NCI-H2081 treated with DMSO at 0.1 percent for 48 hours (cell line): ENCODE results near the gene SORBS1.

Source experiments
- DNase-seq: peaks from one replicate; lab custom pipeline; 2025; lab: John Stamatoyannopoulos, UW

The SORBS1 gene

DNA sequence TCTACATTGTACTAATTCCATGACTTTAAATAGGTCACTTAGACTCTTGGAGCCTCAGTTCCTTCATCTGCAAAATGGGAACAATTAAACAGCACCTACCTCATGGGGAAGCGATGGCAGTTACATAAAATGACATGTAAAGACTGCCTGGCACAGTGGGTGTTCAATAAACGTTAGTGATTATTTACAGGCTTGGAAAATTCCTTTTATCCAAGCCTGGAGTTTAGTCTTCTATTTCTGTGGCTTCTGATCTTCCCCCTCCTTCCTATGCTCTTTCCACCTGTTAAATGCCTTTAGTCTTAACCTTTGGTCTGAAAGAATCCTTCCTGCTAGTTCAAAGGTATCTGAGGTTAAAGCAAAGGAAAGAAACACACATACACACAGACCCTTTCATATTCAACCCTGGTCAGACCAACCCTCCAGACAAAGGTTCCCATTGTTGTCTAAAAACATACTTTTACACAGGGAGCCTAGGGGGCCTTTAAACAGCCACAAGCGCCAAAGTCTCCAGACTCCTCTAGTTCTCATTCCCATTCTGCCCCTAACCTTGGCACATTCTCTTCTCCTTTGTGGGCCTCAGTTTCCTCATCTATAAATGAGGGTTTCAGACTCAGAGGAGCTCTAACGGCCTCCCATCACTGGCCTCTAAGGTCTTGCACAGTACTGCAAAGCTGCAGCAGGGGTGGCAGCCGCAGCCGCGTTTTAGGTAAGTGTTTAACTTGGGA lies 21.4 kb downstream of the SORBS1 start:
- no peak for DNase-seq

DNA sequence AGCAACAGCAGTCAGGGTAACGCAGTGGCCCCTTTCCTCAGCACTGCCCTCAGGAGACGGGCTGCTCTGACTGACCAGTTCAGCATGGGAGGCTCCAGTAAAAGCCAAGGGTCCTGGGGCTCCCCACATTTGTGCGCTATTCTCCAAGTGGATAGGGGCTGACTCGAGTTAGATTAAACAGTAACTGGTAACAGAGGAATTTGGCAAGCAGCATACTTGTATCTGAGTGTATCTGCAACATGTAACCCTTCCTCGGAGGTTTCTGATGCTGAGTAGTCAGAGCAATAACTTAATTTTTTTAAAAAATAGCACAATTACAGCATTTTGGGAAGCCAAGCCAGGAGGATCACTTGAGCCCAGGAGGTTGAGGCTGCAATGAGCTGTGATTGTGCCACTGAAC lies 22.8 kb downstream of the SORBS1 start:
- DNase-seq = no peak

DNA sequence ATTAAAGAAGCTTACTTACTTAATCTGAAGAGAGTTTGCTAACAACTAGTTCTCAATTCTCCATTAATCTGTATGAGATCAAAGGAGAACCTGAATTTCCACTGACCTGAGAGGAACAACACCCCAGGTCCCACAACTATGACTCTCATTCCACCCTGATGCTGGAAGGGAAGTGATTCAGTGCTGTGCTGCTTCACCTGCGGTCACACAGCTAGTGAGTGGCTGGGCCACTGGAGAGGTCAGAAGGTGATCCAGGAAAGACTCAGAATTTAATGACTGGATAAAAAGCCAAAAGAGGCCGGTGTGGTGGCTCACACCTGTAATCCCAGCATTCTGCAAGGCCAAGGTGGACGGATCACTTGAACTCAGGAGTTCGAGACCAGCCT lies 23.6 kb downstream of the SORBS1 start:
- DNase-seq = no peak

DNA sequence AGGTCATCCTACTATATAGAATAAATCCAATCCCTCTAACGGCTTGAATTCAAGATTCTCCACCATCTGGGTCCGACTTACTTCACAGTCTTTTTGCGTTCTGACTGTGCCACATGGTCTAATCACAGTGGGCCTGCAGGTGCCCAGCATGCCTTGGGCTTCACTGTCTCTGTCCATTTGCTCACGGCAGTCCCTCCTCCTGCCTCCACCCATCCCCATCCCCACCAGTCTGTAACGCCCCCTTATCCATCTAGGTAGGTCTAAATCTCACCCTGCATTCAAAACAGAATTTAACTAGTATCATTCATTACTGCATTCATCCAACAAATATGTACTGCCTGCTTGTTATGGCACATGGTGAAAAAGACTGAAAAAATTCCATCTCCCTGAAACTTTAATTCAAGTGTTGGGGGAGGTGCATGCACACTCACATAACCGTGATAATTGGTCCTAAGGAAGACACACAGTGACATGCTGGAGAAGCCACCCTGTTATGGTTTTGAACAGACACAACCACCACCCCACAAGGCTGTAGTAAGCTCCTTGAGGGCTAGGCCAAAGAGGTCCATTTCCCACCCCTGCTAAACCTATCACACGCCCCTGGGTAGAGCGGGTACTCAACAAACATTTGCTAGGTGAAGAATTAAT lies 24.2 kb downstream of the SORBS1 start:
- no peak for DNase-seq

DNA sequence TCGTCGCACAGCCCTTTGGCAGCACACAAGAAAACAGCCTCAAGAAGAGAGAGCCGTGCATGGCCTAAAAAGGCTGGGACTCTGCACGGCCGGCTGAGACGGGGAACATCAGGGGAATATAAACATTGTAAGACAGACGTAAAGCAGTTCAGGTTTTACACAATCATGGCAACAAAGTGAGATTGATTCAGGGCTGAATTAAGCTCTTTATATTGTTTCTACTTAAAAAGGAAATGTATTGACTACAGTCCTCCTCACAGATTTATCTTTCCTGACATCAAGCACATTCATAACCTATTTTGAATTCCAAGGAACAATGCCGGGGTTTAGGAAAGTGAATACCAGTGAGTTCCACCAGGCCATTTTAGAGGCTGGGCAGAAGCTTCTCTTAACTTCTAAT lies 25.2 kb downstream of the SORBS1 start:
- no peak for DNase-seq

DNA sequence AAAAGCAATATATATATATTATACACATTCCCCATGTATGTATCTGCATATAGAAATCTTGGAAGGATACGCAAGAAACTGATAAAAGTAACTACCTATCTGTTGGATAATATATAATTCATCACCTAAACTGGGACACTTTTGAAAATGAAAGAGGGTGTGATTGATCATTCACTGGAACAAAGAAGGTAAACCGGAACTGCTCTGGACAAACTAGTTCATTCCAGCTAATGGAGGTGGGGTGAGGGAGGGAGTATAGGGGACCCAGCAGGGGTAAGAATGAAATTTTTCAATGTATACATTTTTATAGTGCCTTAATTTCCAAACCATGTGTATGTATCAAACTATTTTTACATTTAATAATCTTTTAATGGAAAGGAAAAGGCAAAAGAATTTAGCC lies 25.6 kb downstream of the SORBS1 start:
- DNase-seq = no peak

DNA sequence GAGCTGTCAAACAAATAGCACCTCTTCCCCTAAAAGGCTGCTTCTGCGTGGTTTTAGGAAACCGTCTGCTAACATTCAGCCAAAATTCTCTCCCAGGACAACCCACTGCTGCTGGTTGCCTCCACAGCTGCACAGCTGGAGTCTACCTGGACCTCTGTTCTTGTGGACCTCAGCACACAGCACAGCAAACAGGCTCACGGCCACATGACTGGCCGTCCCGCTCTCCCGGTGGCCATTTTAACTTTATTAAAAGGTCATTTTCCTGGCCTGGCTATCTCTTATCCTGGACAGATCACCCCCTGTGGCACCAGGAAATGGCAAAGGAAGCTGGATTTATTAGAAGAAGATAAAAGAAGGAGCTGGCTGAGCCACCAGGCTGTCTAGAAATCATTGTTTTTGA lies 27.6 kb downstream of the SORBS1 start:
- no peak for DNase-seq

DNA sequence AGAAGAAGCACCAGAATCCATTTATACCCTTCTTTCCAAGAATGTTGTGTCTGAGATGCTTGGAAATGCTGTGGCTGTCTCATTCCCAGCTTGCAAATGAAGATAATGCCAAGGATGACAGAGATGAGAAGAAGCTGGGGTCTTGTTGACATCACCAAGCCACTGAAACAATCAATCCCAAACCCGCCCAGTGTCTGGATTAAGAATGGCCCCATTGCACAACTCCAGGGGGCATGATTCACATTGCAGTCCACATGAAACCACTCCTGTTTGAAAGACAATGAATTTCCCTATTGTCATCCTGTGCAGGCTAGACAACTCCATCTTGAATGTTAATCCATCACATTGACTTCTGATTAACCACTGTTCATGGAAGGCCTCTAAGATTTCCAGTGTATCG lies 28.6 kb downstream of the SORBS1 start:
- no peak for DNase-seq

DNA sequence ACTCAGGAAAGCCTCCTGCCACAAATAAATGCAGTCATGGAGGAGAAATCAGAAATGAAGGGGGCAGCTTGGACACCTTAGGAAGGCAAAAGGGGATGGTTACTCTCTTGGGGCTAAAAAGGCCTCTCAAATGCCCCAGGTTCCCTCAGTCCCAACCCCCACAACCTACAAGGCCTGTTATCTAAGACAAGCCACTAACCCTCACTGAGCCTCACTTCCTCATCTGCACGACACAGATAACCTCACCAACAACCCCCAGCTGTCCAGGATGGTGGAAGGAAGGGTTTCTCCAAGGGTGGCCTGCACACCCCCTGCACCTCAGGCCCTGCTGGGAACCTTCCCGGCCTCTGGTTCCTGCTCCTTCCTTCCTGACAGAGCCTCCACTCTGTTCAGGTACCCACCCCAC lies 29.2 kb downstream of the SORBS1 start:
- no peak for DNase-seq

DNA sequence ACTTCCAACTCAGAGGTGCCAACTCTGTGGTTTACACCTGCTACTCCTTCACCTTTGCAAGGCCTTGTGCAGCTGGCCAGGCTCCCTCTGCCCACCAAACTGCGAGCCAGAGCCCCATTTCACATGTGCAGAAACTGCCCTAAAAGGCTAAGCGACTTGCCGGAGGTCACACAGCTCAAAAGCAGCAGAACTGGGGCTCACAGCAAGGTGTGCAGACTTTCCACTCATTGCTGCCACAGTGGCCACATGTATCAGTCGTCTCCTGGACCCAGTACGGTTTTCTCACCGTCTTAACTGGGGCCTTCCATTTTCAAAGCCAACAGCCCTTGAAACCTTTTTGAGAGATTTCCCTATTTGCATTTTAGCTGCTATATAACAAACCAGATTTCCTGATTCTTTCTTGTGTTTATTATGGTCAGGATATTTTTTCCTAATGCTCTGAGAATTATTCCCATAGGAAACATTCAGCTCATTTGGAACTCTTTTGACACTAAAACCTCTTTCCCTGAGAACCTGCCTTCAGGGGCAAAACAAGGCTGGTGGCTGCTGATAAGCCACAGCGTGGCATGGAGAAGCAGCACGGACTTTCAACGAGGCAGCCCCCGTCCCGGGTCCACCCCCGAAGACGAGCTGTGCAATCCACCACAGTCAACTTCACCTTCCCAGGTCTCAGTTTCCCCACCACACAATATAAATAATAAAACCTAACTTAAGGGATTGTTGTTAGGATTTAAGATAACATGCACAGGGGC lies 29.9 kb downstream of the SORBS1 start:
- no peak for DNase-seq

DNA sequence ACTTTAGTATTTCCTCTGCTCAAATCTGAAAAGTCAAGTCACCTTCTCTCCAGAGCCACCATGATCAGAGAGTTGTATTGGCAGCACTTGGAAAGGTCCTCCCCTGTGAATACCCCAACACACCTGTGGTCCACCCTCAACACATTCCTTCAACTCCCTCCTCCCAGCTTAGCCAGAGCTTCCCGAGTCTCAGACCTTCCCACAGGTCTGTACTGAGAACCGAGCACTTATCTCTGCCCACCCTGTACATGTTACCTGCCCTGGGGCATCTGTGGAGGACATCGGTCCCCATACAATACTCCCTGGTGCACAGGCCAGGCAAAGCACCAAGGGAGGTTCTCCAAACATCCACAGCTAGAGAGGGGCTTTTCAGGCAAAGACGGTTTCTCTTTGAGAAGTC lies 30.6 kb downstream of the SORBS1 start:
- DNase-seq = no peak

DNA sequence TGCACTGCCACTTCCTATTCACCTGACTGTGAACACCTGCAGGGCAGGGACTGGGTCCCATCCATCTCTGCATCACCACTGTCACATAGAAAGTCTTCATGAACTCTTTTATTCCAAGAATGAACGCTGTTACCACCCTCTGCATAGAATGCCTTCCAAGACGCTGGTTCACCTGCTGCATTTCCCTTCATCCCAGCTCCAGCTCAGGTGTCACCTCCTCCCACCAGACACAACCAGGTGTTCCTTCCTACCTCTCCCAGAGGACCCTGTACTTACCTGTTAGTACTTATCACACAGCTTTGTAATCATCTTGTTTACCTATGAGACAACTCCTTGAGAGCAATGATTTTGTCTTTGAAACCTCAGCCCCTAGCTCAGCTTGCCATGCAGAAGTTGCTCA lies 31.1 kb downstream of the SORBS1 start:
- no peak for DNase-seq

DNA sequence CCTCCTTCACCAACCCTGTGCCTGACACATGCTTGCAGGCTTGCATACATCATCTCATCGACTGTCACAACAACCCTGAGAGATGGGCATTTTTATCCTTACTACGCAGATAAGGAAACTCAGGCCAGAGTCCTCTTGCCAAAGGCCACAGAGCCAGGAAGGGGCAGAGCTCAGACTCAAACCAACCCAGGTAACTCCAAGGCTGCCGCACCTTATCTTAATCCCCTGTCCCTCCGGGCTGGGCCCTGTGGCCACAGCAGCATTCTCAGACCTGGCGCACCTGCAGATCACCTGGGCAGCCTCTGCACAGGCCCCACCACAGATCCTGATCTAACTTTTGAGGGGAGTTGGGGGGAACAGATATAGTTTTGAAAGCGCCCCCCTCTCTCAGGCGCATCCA lies 35.1 kb downstream of the SORBS1 start:
- no peak for DNase-seq

DNA sequence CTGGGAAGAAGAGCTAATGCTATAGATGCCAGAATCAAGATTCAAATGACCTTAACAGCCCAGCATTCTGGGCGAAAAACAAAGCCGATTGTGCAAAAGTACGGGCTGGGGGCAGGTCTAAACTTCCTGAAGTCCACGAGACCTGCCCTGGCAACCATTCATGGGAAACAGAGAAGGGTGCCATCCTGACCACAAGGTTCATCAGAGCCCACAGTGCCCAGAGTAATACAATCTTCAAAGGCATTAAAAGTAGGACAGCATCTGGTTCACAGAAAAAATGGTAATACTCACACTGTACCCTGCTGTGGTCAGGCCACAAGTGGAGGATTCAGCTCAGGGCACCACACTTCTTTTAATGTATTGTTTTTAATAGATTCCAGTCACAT lies 36.1 kb downstream of the SORBS1 start:
- no peak for DNase-seq

DNA sequence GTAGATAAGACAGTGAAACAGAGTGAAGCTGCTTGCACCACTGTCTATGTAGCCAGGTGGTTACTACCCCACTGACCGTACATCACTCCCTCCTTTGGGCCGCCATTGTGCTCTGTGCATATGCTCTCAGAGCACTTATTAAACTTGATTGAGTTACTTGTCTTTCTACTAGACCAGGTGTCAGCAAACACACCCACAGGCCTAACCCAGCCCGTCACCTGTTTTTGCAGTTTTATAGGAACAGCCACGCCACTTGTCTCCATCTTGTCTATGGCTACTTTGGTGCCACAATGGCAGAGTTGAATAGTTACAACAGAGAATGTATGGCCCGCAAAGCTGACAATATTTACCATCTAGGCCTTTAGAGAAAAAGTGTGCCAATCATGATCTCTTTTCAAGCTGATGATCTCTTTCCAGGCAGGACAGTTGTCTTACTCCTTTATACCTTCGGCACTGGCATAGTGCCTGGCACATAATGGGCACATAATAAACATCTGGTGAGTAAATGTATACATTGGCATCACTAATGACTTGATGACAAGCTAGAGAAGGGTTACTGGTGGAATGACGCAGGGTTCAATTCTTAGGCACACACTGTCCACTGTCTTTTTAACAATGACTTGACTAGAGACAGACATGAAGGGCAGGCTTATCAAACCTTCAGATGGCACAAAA lies 36.7 kb downstream of the SORBS1 start:
- no peak for DNase-seq

DNA sequence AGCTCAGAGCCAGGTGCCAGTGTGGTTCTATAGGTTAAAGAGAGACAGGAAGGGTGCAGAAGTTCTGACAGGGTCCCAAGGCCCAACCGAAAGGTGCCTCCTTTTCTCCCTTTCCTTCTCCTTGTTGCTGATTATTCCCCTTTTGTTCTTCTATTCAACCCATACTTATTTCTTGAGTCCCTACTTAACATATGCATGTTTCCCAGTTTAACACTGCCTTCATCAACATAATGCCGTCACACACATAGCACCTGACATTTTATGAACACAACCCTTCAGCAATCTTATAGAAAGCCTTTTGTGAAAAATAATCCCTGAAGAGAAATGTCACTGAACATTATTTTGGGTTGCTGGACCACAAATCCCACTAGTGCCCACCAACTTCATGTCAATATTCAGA lies 39.1 kb downstream of the SORBS1 start:
- DNase-seq = no peak

DNA sequence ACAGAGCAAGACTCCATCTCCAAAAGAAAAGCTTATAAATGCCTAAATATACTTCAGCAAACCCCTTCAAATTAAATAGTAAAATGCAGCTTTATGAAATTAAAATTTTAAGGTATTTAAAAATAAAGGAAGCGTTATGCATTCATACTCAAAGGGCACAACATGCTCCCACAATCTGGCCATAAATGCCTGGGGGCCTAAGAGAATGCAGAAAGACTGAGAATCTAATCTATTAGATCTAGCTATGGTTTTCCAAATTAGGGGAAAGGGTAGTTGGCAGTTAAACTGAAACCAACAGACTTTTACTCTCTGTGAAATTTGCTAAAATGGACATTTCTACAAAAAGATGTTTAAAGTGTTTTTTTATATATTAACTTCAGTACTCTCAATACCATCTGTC lies 40.6 kb downstream of the SORBS1 start:
- DNase-seq = no peak

DNA sequence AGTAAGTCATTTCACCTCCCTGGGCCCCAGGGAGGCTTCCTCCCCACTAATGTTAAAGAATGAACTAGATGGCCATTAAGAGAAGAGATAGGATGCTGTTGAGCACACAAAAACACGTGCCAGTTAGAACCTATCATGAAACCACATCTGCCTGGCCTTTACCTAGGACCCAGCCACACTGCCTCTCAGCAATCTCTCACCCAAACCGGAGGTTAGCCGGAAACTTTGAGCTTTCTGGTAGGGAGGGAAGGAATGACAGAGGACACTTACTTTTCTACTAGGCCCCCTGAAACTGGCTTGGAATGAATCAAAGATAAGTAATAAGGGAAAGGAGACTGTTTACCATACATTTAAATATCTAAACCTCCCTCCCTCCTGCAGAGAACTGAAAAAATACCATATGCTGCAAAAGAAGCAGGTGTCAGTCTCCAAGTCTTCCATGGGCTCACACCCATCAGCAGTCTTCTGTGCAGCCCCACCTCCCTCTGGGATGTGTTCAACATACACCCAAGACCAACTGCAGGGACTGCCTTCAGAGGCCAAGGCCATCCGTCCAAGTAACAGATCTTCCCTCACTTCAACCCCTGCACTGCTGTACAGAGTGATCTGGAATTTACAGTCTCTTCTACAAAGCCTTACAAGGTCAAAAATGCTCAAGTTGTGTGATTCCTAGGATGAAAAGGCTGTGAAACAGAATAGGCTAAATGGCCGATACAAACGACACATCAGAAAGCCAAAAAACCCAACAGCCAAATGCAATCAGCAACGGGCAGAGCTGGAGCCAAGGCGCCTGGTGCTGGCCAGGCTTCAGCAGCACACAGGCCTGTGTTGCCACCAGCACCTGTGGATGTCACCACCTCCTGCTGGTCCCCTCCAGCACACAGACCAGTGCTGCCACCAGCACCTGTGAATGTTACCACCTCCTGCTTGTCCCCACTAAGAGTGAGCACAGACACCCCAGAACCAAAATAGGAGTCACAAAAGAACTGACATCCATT lies 42.4 kb downstream of the SORBS1 start:
- no peak for DNase-seq

DNA sequence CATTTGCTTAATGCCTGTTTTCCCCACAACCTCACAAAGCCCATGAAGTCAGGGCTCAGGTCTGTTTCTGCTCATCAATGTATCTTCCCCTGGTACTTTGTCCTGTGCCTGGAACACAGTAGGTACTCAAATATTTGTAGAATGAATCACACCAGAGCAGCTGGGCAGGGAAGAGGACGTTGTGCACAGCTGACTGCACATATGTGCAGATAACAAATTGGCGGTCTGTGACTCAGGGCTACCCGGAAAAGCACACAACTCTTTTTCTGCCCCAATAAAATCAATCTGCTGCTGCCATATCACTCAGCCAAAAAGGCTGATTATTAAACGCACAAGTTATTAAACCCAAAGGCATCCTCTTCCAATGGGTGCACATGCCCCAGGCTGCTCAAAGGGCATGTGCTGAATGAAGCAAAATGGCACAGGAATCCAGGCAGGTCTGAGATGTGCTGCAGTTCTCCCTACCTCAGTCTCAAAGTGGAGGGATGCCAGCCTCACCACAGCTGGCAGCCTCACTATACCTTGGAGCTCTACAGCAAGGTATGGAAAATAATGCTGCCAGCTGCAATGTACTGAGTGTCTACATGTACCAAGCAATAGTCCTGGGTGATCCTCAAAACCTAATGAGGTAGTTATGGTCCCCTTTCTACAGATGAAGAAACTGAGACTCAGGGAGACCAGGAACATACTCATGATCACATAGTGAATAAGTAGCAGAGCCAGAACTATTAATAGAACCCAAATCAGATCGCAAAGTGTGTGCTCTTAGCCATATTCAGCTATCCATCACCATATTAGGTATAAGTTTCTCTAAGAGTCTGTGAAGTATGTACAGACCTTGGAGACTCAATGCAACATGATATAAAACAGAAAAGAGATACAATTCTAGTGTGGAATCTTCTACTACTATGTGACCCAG lies 43.4 kb downstream of the SORBS1 start:
- DNase-seq = no peak

DNA sequence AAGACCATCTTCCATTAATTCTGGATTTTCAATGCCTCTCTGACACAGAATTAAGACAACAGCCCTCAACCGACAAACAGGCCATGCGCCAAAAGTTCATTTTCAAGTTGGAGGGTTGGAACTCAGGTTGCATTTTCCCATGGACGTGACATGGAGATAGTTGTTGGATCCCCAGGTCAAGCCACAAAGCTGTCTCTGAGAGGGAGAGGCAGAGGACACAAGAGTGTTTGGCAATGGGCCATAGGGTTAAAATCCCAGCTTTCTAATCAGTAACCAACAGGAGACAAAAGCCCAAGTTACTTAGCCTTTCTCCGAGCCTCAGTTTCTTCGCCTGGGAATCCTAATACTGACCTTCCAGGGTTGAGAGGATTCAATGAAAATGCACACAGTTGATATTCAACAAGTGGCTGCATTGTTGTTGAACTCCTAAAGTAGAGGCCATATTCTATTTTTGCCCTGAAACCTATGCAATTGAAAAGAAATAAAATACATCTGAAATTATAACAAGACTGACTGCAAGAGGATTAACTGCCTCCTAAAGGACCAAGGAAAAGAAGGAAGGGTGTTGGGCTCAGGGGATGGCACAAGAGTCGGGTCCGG lies 44.3 kb downstream of the SORBS1 start:
- no peak for DNase-seq
